ENCODE data around the gene SYNGR3. TPM values are rescaled to one million over a fixed set of nuclear protein-coding genes. Genes with fewer than 3 reads are reported as not detected.
"Not testable (repeated sequence)": the region's sequence is repeated elsewhere in the genome, so short reads cannot be mapped to it uniquely, and the experiment has no call there.

SYNGR3 gene
- total RNA-seq, 1 experiment from 2014 or later, result 4.0 TPM

DNA sequence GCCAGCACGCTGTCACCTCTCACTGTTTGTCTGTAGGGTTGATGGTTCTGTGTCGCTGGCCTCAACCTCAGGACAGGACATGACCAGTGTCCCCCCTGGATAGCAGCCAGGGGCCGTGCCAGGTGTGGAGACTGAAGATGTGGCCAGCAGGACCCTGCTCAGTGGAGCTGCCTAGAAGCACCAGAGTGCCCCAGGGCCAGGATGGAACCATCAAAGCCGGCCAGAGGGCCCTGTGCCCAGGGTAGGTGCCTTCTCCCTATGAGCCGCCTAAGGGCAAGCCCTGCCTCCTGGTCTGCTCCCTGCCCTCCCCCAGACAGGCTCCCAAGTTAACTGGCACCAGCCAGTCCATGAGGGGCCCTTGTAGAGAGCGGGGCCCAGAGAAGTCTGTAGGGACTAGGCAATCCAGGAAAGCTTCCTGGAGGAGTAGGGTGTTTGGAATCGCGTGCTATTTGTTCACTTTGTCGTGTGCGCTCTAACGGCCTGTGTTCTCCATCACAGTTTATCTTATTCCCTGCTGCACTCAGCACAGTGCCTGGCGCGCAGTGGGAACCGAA lies 31.0 kb upstream of the SYNGR3 start:
- DNase-seq (ENCODE audit: extremely low read depth, low read depth), result no peak

DNA sequence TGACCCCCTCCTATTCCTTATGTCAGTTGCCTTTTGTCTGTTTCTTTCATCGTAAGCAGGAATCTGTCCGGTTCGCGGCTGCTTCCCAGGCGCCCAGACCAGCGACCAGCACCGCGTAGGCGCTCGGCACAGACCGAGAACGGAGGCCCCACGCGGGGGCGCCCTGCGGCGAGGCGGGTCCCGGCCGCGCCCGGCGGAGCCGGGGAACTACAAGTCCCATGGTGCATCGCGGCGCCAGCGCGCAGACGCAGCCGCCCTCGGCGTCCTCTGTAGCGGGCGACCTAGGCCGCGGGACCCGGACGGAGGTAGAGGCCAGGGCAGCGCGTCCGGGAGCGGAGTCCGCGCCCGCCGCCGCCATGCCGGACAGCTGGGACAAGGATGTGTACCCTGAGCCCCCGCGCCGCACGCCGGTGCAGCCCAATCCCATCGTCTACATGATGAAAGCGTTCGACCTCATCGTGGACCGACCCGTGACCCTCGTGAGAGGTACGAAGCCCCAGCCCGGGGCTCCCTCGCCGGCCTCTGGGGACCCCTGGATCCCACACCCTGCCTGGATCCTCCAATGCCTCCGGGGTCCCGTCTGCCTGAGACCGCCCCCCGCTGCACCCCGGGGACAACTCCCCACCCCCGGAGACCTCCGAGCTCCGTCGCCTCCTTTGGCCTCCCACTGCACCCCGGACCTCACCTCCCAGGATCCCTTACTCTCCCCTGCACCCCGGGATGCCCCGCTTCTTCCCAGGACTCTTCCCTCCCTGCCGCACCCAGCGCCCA lies 30.3 kb upstream of the SYNGR3 start, which contains the start of gene NDUFB10:
Gene NDUFB10 (plus strand): TSS at position 270 of the 771 bp plus-strand sequence. CDS start 87 bp downstream, at position 357.
- DNase-seq (ENCODE audit: extremely low read depth, low read depth), result peak; percentile 89

DNA sequence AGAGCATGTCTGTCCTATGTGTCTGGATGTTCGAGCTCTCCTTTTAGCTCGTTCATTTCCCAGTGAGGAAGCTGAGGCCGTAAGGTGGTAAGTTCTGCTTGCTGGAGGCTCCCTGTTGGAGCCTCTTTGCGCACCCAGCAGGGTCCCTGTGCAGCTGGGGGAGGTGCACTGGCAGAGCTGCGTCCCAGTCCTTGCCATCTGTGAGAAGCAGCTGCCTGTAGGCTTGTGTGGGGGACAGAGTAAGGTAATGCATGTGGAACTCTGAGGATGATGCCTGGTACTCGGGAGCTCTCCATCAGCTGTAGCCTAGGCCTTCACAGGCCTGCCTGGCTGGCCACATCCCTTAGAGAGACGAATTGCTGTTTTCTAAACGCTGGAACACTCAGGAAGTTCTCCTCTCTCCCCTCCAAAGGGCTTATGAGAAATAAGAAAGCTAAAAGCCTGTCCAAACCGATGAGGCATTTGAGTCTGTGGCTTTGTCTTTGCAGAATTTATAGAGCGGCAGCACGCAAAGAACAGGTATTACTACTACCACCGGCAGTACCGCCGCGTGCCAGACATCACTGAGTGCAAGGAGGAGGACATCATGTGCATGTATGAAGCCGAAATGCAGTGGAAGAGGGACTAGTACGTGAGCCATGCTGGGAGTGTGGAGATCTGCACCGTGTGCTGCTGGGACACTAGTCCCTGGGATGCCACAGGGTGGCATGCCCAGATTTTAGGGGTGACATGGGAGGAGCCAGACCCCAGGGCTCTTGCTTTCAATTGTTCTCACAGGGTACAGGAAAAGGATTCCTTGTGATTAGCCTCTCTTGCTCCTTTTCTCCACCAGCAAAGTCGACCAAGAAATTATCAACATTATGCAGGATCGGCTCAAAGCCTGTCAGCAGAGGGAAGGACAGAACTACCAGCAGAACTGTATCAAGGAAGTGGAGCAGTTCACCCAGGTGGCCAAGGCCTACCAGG lies 28.8 kb upstream of the SYNGR3 start:
- DNase-seq (ENCODE audit: extremely low read depth, low read depth), result peak; percentile 55

DNA sequence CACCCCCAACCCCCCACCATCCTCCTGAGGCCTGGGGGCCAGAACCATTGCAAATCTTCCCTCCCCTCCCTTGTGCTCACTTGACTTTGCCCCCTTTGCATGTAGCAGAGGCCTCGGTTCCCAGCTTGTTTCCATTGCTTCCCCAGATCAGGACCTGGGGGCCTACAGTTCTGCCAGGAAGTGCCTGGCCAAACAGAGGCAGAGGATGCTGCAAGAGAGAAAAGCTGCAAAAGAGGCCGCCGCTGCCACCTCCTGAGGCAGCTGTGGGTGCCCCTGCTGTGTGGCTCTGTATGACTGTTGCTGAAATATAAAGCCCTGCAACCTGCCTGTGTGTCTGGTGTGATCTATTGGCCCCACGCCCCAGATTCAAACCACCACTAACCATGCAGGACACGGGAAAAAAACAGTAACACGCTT lies 28.1 kb upstream of the SYNGR3 start:
- DNase-seq (ENCODE audit: extremely low read depth, low read depth), result no peak

DNA sequence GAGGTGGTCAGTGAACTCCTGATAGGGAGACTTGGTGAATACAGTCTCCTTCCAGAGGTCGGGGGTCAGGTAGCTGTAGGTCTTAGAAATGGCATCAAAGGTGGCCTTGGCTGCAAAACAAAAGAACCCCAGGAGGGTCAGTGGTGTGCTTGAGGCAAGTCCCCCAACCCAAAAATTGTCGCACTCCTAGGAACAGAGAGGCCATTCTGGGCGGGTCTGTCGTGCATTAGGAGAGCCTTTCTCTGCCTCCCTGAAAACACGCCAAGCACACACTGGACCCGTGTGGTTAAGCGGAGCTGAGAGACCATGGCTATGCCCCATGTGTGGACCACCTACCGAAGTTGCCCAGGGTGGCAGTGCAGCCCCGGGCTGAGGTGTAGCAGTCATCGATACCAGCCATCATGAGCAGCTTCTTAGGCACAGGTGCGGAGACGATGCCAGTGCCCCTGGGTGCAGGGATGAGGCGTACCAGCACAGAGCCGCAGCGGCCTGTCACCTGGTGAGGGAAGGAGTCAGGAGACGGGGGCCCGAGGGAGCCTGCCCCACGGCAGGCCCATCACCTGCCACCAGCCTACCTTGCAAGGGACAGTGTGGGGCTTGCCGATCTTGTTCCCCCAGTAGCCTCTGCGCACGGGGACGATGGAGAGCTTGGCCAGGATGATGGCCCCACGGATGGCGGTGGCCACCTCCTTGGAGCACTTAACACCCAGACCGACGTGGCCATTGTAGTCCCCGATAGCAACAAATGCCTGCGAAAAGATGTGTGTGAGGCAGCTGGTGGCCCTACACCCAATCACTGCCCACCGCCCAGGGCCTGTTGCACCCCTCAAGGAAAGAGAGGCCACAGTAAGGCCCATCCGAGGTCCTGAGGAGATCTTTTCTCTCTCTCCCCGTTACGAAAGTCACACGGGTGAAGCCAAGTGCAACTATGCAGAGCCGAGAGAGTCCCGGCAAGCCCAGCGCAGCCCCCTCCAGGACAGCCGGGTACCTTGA lies 27.3 kb upstream of the SYNGR3 start:
- not testable (repeated sequence) for DNase-seq (ENCODE audit: extremely low read depth, low read depth)

DNA sequence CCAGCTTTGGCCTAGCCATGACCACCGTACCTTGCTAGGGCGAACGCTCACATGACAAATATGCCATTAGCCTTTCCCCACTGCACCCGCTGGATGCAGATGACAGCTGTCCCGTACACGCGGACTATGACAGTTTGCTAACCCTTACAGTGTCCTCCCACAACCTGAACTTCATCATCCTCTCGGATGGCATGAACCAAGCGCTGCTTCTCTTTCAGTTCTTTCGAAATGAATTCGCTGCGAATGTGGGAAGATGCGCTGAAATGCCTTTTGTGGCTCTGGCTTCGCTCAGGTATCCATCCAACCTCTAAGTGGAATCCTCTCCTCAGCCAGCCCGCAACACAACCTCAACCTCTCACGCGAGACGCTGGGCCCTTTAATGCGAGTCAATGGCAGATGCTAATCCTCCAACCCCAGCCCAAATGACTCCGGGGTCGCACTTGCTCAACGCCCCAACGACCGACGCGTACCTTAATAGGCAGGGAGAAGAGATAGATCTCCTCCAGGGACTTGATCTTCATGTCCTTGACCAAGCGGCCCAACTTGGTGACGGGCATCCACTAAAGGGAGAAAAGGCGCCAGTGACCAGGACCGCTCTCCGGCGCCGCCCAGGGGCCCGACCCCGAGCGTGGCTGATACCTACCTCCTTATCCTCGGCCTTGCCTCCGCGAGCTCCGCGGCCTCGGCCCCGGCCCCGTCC lies 25.8 kb upstream of the SYNGR3 start:
- no peak for DNase-seq (ENCODE audit: extremely low read depth, low read depth)

DNA sequence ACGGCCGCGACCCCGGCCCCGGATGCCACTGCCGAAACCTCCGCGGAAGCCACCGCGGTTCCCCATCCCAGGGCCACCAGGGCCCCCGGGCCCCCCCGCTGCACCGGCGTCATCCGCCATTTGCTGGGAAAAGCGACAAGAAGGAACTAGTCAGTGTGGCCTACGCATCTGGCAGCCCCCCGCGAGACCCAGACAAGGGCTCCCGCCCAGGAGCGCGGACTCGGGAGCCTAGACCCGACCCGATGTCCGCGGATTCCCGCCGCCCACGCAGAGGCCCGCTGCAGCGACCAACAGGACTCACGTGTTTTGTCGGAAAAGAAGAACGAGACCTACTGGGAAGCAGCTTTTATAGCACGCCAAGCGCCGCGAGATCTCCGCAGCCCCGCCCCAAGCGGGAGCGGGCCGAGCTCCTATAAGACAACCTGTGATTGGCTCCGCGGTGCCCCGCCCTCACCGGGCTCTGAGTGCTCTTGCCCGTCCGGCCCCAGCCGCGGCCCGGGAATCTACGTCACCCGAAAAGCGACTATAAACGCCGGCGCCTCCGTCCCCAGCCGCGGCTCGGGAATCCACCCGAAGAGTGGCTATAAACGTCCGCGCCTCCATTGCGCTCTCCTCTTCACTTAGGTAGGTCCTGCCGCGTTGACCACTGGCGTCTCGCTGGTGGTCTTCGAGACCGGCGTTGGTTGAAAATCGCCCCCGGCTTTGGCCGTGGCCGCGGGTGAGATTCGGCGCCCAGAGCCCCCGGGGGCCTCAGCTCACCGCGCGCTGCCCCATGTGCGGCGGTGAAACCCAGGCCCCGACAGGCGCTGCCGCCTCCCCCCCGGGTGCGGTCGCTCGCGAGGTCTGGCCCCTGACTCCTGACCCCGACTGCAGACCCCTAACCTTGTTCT lies 25.0 kb upstream of the SYNGR3 start, which contains the start of gene RPS2:
Gene RPS2 (minus strand): TSS at position 321 of the 890 bp plus-strand sequence. CDS start 201 bp downstream, at position 120.
- DNase-seq (ENCODE audit: extremely low read depth, low read depth), result peak; percentile 98

DNA sequence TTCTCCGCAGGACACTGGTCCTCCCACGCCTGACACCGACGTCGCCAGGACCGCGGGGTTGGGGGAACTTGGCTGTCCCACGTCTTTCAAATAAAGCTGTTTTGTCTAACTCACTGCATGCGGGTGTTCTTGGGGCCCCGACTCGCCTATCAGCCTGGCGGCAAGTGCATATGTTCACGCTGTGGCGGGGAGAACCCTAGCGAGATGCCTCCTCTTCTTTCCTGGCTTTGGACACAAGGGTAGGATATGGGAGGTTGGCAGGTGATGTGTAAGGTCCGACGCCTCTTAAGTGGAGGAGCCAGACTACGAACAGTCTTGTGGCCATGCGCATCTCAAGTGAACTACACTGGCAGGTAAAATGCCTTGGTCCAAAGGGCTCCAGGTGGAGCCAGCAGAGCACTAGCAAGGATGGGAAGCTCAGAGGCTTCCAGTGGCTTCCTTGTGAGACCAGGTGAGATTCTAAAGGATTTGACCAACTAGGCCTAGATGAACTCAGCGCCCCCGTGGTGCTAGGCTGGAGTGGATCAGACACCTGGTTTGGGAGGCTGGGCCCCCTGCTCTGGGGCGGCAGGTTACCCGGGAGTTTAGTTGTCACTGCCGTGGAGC lies 24.3 kb upstream of the SYNGR3 start:
- DNase-seq (ENCODE audit: extremely low read depth, low read depth), result no peak

DNA sequence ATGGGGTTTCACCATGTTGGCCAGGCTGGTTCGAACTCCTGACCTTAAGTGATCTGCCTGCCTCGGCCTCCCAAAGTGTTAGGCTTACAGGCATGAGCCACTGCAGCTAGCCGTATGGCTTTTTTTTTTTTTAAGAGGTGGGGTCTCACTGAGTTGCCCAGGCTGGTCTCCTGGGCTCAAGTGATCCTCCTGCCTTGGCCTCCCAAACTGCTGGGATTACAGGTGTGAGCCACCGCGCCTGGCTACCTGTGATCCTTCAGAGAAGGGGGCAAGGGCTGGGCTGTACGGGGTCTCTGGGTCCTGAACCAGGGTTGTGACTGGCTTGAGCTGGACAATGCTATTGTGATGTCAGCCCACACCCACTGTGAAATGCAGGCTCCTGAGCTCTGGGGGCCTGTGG lies 23.3 kb upstream of the SYNGR3 start, which contains the start of gene RNF151:
Gene RNF151 (plus strand): TSS at position 397 of the 400 bp plus-strand sequence. CDS start 26 bp downstream, outside the sequence.
- no peak for DNase-seq (ENCODE audit: extremely low read depth, low read depth)

DNA sequence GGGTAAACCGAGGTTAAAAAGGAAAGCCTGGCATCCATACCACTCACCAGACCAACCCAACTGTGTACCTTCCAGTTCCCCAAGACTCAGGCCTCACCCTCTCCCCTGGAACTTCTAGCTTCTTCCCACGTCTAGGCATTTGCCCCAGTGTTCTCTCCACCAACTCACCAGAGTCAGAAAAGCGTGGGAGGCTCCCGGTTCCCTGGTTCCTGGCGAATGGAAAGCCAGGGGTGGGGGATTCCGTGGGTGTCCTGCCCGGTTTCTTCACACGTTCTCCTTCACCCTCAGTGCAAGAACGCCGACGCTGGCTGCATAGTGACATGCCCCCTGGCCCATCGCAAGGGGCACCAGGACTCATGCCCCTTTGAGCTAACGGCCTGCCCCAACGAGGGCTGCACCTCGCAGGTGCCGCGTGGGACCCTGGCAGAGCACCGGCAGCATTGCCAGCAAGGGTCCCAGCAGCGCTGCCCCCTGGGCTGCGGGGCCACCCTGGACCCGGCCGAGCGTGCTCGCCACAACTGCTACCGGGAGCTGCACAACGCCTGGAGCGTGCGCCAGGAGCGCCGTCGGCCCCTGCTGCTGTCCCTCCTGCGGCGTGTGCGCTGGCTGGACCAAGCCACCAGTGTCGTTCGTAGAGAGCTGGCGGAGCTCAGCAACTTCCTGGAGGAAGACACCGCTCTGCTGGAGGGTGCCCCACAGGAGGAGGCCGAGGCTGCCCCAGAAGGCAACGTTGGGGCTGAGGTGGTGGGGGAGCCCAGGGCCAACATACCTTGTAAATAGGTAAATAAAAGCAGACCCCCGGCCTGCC lies 21.4 kb upstream of the SYNGR3 start:
- no peak for DNase-seq (ENCODE audit: extremely low read depth, low read depth)

DNA sequence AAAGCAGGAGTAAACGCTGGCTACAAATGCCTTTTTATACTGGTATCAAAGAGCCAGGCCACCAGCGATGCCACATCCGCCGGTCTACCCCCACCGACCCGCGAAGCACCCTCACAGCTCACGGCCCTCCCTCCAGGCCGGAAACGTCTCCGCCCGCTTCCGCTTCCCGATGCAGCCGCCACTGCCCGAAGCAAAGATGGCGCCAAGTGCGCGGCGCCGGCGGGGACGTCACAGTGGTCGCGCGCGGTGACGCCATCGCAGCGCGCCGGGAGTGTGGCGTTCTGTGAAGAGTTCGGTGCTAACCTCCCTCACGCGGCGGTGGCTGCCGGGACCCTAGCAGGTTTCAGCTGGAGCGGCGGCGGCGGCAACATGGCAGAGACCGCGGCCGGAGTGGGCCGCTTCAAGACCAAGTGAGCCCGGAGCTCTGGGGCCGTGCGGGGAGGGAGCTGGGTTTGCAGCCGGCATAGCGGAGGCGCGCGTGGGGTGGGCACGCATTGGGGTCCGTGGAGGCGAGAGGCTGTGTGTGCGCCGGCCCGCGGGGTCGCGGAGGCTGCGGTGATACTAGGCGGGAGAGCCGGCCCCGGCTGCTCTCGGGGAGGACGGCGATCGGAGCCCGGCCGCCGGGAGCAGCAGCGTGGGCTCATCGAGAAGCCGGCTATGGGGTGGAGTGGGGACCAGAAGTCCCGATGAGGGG lies 17.8 kb upstream of the SYNGR3 start, which contains the start of gene TBL3:
Gene TBL3 (plus strand): TSS at position 258 of the 694 bp plus-strand sequence. CDS start 112 bp downstream, at position 370.
- DNase-seq (ENCODE audit: extremely low read depth, low read depth), result peak; percentile 87

DNA sequence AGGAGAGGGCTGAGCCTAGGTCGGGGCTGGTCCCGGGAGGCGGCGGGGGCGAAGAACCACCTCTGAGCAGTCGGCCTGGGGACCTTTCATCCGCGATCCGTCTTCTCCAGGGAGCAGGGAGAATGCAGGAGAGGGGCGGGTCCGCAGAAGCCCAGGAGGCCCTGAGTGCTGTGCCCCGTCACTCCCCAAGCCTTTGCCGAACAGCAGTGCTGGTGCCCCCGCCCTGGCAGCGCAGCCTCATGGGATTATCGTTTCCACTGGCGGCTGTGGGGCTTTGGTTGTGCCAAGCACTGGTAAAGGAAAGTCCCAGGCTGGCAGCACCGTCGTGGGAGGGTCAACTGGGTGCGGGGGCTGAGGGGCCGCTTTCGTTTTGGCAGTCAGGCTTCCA lies 17.3 kb upstream of the SYNGR3 start:
- no peak for DNase-seq (ENCODE audit: extremely low read depth, low read depth)

DNA sequence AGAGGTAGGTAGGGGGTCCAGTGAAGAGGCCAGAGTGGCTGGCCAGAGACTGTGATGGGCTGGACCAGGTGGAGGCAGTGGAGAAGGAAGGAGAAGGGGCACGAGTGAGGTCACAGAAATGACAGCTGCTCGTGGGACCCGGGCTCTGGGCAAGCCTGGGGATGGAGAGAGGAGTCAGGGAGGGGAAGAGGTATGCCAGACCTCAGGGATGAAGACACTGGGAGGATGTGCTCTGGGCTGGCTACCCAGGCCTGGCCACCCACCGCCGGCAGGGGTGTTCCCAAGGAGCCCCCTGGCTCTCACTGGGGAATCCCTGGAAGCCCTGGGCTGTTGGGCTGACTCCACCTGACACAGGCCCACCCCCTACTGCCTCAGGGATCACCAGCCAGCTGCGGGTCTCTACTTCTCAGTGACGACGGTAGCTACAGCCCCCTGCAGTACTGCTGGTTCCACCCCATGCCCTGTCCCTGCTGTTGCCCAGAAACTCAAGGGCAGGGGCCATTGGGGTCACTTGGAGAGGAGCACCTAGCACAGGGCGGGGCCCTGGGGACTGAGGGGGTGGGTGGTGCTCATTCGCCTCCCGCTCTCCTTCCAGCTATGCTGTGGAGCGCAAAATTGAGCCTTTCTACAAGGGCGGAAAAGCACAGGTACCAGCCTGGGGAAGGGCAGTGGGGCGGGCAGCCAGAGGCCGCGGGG lies 16.2 kb upstream of the SYNGR3 start:
- DNase-seq (ENCODE audit: extremely low read depth, low read depth), result no peak

DNA sequence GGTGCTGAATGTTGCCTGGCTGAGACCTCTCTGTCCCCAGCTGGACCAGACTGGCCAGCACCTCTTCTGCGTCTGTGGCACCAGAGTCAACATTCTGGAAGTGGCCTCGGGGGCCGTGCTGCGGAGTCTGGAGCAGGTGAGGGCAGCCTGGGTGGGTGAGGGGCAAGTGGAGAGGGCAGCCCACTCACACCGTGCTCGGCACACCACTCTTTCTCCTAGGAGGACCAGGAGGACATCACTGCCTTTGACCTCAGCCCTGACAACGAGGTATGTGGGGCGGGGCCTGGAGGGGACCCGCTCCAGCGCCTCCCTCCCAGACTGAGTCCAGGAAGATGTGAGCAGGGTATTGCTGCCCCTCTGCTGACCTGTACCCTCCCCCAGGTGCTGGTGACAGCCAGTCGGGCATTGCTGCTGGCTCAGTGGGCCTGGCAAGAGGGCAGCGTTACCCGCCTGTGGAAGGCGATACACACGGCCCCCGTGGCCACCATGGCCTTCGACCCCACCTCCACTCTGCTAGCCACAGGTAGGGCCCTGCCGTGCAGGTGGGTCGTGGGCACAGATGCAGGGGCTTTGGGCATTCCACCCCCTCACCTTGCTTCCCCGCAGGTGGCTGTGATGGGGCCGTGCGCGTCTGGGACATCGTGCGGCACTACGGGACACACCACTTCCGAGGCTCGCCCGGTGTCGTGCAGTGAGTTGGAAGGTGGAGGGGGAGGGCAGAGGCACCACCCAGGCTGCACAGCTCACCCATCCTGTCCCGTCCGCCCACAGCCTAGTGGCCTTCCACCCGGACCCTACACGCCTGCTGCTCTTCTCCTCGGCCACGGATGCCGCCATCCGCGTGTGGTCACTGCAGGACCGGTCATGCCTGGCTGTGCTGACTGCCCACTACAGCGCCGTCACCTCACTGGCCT lies 15.4 kb upstream of the SYNGR3 start:
- DNase-seq (ENCODE audit: extremely low read depth, low read depth), result no peak
